Stimulated activated CD4-positive, alpha-beta T cell treated with anti-CD3 and anti-CD28 coated beads, Interleukin-1b, Interleukin-23, amount 100 ng/mL, for 4 hours (primary cell): ENCODE measurements around the gene KIF1A.
"Not testable (repeated sequence)": the region's sequence is repeated elsewhere in the genome, so short reads cannot be mapped to it uniquely, and the experiment has no call there.

ENCODE experiments used
- DNase-seq, 2 donors: peaks; one replicate each; pipeline ENCODE4 v3.0.0-alpha.2; 2020; ENCODE audit warnings: low read depth in 2 of 2

The KIF1A gene

DNA sequence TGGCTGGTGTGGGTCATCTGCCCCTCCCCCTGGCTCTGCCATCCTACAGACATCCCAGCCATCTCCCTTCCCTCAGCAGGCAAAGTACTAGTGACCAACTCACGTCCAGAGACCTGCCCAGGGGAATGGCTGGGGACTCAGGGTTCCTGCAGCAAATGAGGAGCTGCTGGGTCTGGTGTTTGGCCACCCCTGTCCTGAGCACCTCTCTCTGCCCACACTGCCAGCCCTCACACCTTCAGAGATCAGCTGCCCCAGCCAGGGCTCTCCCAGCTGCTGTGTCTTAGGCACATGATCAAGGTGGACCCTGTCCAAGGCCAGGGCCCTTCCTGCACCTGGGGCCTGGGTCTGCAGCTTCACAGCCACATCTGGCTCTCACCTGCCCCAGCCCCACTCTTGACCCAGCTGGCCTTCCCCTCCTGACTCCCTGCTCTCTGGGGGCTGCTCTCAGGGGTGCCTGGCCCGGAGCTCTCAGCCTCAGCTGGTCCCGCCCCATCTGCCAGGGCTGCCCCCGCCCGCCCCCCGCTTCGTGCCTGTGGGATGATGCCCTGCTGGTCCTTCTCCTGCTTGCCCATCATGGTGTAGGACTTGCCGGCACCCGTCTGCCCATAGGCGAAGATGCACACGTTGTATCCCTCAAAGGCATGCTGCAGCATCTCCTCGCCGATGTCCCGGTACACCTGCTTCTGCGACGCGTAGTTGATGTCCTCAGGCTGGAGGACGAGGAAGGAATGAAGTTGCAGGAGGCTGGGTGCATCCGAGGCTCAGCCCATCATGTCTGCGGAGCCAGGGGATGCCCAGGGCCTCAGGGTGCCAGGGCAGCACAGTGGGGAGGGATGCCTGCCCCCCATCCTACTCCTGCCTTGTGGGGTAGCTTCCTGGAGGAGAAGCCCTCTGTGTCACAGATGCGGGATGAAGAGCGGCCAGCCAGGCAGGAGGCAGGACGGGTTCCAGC is 32.2 kb downstream of the KIF1A start:
- no peak for DNase-seq

DNA sequence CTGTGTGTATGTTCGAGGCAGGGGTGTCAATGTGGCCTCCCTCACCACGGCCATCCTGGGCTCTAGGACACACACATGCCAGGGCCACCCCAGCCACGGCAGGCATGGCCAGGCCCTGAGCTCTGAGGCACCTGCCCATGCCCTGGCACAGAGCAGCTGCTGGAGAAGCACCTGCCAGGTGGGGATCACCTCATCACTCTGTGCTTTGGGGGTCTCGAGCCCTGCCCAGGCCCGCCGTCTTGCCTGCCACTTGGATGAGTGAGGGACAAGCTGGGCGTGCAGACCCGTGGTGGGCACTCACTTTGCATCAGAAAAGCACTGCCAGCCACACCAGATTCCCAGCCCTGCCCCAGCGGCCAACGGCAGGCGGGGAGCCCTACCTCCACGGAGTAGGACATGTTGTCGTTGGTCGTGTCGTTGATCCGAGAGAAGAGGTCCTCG is 33.1 kb downstream of the KIF1A start:
- DNase-seq: no peak

DNA sequence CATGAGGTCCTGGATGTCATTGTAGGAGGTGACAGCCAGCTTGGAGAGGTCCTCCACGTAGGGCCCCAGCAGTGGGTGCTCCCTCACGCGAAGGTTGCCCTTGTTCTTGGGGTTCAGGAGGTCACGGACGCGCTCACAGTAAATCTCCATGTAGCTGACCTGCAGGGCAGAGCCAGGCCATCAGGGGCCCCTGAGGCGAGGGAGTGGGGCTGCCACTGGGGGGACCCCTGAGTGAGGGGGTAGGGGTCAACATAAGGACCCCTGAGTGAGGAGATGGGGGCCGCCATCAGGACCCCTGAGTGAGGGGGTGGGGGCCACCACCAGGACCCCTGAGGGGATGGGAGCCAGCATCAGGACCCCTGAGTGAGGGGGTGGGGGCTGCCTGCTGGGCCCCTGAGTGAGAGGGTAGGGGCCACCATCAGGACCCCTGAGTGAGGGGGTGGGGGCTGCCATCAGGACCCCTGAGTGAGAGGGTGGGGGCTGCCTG is 33.6 kb downstream of the KIF1A start:
- no peak for DNase-seq

DNA sequence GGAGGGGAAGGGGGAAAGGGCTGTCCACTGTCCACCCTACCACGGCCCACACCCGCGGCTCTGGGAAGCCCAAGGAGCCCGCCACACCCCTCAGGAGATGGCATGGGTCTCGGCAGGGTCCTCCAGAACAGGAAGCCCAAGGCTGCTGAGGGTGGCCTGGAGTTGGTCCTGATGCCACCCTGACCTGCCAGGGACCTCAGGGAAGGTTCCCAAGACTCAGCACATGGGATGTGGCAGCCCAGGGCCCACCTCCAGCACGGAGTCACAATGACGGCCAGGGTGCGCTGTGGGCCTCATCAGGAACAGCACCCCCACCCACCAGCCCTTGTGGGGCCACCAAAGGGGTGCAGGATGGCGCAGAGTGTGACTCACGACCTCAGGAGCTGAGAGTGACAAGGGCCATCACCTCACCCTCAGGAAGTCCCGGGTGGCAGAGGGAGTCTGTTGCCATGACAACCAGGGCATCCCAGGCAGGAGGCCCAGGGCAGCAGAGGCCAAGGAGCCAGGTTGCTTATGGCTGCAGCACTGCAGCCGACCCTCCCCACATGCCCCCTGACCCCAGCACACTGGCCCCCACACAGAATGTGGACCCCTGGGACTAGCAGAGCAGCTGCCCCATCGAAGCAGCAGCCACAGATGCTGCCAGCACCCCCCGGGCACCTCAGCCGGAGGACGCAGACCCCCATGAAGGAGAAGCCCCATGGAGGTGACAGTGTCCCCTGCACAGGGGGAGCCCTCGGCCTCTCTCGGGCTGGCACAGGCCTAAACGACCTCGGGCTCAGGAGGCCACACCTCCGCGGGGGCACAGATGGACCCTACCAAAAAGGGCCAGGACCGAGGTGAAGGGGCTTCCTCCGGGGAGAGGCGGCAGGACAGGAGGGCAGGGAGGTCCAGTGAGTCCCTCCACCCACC is 34.3 kb downstream of the KIF1A start:
- DNase-seq: no peak

DNA sequence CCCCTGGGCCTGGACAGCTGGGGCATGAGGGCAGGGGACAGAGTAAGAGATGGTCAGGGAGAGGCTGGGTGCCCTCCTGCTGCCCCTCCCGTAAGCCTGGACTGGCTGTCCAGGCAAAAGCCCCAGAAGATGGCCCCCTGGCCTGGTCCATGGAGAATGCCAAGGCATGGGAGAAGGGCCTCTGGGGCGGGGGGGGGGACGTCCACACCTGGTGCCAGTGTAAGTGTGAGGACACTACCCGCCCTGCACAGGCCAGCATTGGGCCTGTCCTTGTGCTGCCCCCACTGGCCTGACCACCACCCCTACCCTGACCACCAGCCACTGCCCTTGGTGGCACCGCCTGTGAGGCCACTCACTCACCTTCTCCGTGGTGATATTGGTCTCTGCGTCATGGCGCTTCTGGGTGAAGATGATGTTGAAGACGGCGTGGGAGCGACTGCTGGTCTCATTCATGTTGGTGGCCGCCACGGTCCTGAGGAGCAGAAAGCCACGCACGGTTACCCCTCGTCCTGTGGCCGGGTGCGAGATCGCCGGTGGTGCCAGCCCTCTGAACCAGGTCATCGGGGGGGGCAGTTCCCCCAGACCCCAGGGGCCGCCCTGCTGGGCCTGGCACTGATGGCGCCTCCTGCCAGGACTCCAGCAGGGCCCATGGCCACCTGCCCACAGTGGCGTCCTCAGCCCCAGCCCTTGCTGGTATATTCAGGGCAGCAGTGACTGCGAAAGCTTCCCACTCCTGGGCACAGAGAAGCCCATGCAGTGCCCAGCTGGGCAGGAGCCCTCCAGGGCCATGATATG is 35.2 kb downstream of the KIF1A start:
- no peak for DNase-seq

DNA sequence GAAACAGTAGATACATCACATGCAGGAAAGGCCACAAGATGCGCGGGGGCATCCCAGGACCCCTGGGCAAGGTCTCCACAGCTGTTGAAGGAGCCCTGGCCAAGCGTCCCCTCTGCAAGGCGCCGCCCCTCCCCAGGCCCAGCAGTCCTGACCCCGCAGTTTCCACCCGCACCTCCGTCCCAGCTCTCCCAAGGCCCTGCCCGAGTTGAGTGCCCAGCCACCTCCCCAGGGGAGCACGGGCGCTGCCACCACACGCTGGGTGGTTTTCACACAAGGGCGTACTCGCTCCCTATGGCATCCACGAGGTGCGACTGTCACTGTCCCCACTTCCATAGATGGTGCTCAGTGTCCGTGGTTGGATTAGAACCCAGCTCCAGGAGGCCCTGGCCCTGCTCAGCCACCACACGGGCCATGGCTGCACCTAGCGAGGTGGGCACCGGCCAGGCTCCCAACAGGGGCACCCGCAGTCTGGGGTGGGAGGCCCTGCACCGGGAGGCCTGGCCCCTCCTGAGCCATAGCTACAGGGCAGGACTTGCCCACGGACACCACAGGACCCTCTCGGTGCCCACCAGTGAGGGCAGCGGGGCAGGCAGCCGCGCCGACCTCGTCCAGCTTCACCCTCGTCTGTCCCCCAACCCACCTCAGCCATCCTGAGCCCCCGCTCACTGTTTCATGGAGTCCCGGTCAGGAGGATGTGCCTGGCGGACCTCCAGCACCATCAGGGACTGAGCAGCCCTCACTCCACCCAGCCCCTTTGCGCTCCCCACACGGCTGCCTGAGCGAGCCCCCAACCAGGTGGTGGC is 36.0 kb downstream of the KIF1A start:
- DNase-seq: no peak

DNA sequence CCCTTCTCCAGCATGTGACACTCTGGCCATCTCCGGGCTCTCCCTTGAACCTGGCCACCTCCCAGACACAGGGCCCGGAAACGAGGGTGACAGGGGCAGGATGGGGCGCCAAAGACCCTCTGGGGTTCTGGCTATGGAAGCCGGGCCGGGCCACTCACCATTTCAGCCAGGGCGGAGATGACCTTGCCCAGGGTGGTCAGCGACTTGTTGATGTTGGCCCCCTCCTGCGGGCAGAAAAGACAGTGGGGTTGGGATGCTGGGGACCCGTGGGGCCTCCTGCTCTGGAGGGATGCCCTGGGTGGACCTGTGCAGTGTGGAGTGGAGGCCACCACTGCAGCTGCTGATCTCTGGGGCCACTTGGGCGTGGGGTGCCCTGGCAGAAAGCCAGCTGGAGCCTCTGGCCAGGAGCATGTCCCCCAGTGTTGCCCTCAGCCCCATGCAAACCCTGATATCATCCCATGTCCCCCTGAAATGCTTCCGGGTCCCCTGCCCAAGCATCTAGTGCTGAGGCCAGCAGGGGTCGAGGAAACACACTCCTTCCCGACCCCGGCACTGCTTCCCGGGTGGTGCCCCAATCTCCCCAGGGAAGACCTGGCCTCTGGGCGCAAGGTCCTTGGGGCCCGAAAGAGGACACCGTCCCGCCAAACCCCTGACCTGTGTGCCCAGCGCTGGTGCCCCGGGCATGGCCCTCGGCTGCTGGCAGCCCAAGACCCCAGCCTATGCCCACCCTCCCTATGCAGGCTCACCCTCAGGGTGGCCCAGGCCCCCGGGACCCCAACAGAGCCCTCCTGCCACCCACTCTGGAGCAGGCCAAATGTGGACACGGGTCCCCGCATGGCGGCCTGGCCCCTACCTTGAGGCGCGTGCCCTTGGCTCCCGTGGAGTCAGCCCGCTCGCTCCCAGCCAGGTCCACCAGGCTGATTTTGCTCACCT is 36.9 kb downstream of the KIF1A start:
- no peak for DNase-seq

DNA sequence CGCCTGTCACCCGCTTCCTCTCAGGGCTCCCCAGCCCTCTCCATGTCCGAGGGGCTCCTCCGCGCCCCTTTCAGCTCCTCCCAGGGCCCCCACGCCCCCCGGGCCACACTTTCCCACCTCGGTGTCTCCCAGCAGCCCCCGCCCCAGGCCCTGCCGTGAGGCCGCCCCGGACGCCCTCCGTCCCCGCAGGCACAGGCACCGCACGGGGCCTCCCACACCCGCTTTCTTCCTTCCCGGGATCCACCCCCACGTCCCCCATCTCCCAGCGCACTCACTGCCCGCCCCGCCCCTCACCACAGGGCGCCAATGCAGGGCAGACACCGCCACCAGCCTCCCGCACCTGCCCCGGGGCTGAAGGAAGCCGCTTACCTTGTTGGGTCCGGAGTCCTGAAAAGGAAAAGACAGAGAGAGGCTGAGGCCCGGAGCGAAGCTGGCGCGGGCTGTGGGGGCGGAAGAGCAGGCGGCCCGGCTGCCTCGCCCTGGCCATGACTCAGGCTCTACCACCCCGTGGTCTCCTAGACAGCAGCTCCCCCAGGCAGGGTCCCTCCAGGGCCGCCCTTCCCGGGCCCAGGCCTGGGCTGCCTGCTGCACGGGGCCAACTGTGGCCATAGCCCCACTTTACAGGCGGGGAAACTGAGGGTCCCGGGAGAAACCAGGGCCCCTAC is 37.7 kb downstream of the KIF1A start:
- DNase-seq: no peak

DNA sequence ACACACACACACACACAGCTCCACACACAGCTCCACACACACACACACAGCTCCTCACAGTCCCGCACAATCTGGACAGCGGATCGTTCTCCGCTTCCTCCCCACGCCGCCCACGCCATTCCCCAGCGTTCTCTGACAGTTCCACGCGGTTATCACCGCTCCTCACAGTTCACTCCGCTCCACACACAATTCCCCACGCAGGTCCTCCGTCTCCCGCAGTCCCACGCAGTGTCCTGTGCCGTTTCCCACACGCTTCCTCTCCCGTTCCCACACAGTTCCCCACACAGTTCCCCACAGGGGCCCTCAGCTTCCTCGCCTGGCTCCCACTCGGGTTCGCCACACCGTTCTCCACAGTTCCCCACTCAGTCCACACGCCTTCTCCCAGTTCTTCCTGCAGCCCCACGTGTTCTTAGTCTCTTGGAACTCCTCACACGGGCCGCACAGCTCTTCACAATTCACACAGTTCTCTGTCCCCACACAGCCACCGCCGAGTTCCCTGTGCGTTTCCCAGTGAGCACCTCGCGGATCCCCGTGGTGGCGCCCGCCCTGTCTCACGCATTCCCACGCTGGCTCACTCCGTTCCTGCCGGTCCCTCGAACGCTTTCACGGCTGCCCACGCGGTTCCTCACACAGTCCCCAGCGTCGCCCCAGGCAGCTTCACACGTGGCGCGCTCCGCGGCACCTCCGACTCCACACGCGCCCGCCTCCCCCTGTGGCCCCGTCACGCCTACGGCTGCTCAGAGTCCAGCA is 38.4 kb downstream of the KIF1A start:
- DNase-seq: no peak

DNA sequence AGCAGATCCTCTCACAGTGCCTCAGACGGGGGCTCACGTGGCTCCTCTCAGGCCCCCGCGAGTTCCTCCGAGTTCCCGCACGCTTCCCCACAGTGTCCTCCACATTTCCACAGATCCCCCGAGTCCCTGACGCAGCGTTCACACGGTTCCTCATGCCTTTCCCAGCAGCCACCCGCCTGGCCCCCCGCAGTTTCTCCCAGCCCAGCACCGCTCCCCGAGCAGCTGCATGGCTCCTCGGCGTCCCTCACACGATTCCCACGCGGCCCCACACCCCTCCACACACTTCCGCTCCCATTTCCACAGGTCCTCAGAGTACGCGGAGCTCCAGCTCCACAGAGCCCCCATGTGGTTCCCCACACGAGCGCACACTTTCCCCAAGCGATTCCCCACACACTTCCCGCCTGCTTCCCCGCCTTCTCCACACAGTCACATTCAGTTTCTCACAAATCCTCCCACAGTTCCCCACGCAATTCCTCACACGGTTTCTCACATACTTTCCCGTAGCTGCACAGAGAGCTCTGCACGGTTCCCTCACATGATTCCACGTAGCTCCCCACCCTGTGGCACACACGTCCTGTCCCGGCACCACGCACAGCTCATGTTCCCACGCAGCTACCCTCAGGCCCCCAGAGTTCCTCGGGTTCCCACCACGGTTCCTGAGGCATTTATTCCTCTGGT is 39.9 kb downstream of the KIF1A start:
- DNase-seq: no peak

DNA sequence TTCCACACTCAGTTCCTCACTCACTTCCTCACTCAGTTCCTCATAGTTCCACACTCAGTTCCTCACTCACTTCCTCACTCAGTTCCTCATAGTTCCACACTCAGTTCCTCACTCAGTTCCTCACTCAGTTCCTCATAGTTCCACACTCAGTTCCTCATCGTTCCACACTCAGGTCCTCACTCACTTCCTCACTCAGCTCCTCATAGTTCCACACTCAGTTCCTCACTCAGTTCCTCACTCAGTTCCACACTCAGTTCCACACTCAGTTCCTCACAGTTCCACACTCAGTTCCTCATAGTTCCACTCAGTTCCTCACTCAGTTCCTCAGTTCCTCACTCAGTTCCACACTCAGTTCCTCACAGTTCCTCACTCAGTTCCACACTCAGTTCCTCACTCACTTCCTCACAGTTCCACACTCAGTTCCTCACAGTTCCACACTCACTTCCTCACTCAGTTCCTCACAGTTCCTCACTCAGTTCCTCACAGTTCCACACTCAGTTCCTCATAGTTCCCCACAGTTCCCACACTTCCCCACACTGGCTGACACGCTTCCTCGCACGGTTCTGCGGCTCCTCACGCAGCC is 40.7 kb downstream of the KIF1A start:
- DNase-seq: not testable (repeated sequence)

DNA sequence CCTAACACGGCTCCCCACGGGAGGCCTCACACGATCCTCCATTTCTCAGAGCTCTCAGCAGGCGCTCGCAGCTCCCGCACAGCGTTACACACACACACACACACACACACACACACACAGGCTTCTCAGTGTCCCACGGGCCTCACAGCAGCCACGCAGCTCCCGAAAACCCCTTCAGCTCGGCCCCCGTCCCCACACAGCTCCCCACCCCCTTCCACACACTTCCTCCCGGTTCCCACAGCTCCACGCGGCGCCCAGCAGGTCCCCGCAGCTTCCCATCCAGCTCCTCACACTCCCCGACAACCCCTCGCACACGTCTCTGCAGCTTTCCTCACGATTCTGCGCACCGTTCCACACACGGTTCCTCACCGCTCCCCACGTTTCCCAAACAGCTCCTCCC is 41.6 kb downstream of the KIF1A start:
- no peak for DNase-seq

DNA sequence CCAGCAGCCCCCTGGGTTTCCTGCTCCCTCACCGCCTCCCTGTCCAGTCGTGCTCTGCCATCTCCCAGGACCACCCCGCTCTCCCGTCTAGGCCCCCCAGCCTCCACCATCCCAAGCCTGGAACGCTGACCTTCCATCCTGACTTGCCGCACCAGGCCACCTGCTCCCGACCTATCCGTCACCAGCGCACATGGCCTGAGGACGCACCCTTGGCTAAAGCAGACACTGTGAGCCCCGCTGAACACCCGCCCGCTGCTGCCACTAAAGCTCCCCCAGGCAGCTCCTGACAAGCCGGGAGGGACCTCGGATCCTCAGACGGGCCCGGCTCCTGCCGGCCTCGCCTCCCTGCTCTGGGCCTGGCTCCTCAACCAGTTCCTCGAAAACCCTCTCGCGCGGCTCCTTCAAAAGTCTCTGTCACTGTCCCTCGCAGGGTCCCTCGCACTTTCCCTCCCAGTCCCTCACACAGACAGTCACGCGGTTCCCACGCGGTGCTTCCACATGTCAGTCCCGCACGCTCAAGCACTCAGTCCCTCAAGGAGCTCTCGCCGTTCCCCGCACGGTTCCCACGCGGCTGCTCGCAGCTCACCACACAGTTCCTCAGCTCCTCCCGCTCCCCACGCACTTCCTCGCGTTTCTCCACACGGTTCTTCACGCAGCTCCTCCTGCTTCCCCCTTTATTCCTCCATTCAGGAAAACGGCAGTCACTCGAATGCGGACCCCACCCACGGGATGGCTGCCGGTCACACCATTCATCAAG is 42.4 kb downstream of the KIF1A start:
- no peak for DNase-seq

DNA sequence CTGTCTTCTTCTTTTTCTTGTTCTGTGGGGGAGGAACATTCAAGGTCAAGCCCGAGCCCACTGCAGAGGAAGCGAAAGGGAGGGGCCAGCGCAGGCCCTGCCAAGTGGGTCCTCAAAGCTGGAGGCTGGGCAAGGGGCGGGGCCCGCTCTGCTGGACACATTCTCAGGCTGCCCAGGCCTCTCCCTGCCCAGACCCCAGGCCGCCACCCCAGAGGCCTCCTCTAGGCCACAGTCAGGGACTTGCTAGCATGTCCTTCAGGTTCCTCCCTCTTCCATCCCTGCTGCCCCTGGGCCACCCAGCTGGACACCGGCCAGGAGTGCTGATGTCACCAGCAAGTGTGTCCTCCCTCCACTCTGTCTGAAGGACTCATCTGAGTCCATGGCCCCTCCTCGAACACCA is 44.1 kb downstream of the KIF1A start:
- DNase-seq: no peak

DNA sequence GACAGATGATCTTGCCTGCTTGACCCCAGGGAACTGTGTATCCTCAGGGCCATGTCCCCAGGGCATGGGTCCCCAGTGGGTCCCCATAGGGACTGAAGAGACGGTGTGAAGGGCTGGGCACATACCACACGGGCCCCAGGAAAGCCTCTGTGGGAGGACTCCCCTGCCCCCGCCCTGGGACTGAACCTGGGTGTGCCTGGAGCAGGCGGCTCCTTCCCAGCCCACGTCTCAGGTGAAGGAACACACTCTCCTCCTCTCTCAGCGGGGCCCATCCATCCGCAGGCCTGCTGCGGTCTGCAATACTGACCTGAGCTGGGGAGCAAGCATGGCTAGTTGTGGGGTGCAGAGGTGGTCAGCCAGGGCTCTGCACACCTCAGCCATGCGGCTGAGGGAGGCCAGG is 45.2 kb downstream of the KIF1A start:
- no peak for DNase-seq

DNA sequence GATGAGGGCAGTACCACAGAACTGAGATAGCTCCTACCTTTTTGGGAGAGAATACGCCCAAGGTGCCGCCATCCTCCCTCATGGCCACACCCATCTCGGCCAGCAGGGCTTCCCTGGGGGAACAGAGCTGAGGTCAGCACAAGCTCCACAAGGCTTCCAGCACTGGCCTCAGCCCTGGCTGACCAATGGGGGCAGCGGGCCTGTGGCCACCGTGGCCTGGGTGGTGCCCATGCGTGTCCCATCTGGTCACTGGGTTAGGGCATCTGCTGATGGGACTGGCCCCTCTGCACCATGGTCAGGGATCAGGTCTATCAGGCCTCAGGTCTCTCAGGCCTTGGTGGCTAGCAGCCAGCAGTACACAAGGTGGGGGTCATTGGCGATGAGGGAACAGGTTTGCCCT is 50.9 kb downstream of the KIF1A start:
- no peak for DNase-seq

DNA sequence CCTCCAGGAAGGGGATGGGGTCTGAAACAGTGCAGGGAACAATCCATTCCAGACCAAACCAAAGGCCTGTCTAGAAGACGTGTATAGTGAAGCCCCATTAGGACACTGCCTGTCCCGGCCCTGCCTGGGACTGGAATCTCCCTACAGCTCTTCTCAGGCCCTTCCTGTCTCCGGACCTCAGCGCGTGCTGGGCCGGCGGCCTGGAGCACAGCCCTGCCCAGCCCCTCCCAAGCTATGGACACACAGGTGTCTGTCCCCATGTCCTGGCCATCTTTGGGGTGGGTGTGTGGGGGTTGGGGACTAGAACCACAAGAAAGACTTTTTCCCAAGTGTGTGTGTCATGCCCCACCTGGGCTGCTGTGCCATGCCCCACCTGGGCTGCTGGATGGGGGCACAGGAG is 51.8 kb downstream of the KIF1A start:
- no peak for DNase-seq
